A549 (cell line): Measurements from ENCODE around the gene HNRNPA0. TPM values are rescaled to one million over a fixed set of nuclear protein-coding genes. Genes with fewer than 3 reads are reported as not detected.

Source experiments
- ATAC-seq, 2 experiments: fragments of 200-7000 bp in 1 of 2; fragments of >200 bp in 1 of 2; cut with Nextera tagmentation in 1 of 2; cut with Tn5 transposase in 1 of 2; 3 replicates each; pipeline versions ENCODE4 v1.8.0 to v1.9.1; 2018 to 2020; ENCODE audit warnings: mild to moderate bottlenecking in 1 of 2, moderate library complexity in 1 of 2
- CTCF ChIA-PET: fragments of 300-600 bp; sonication (Branson Sonifier 250); formaldehyde crosslinking; extraction: SDS; loops from one replicate; lab custom pipeline; 2021; ENCODE audit warnings: antibody characterized with exemption, inconsistent platforms; lab: Yijun Ruan, JAX
- POLR2A ChIA-PET: fragments of 350-600 bp; formaldehyde crosslinking; extraction: SDS; loops from one replicate; lab custom pipeline; 2021; ENCODE audit warnings: antibody characterized with exemption, inconsistent platforms; lab: Yijun Ruan, JAX
- DNase-seq, 2 experiments: peaks; one replicate each; pipeline versions ENCODE4 v3.0.0 to v3.0.0-alpha.2; 2011 to 2016; ENCODE audit warnings: low read depth in 1 of 2, low spot score in 1 of 2
- FAIRE-seq: peaks from 2 replicates; lab custom pipeline; 2011; peaks lifted over from hg19 to GRCh38; lab: Jason Lieb, UNC
- H3K27ac ChIP-seq, 2 experiments: fragments of >200 bp; sonication (Bioruptor Twin); formaldehyde crosslinking; 3 replicates each; pipeline ENCODE4 v1.5.1; 2016 to 2017
- H3K4me1 ChIP-seq: fragments of >200 bp; sonication (Bioruptor Twin); formaldehyde crosslinking; 3 replicates; pipeline ENCODE4 v1.6.1; 2016
- H3K4me2 ChIP-seq: fragments of >200 bp; sonication (Bioruptor Twin); formaldehyde crosslinking; 3 replicates; pipeline ENCODE4 v1.6.1; 2016
- H3K4me3 ChIP-seq: fragments of >200 bp; sonication (Bioruptor Twin); formaldehyde crosslinking; 3 replicates; pipeline ENCODE4 v1.5.1; 2016
- H3K9me3 ChIP-seq: fragments of >200 bp; sonication (Bioruptor Twin); formaldehyde crosslinking; 3 replicates; pipeline ENCODE4 v1.6.1; 2016
- CBX2 ChIP-seq: fragments of 200-600 bp; sonication (generic); IDR thresholded peaks from 2 replicates; pipeline ENCODE4 v1.6.1; 2016; ENCODE audit warnings: low read depth, mild to moderate bottlenecking, borderline replicate concordance
- CBX8 ChIP-seq: fragments of 200-600 bp; sonication (generic); IDR thresholded peaks from 2 replicates; pipeline ENCODE4 v1.6.1; 2016
- ELK1 ChIP-seq: fragments of 150-350 bp; IDR thresholded peaks from 2 replicates; pipeline ENCODE4 v1.6.1; 2014; ENCODE audit warnings: low read depth, mild to moderate bottlenecking, low read length
- EP300 ChIP-seq, 2 experiments: fragments of >200 bp; sonication (Bioruptor Twin); formaldehyde crosslinking; IDR thresholded peaks; 2 replicates in 1 of 2; 3 replicates in 1 of 2; pipeline ENCODE4 v1.6.1; 2016 to 2017
- FOSL2 ChIP-seq, 2 experiments: fragments of 450-650 bp in 1 of 2; fragments of >200 bp in 1 of 2; sonication (Bioruptor Twin) in 1 of 2; formaldehyde crosslinking; IDR thresholded peaks; 2 replicates each; pipeline versions ENCODE4 v1.5.0 to v1.6.1; 2016 to 2020; ENCODE audit warnings: mild to moderate bottlenecking in 1 of 2, moderate library complexity in 1 of 2
- FOXS1 ChIP-seq: fragments of 250-450 bp; sonication (Bioruptor Pico); IDR thresholded peaks from 2 replicates; pipeline ENCODE4 v1.5.0; 2020; ENCODE audit warnings: mild to moderate bottlenecking, moderate library complexity
- HMGXB4 ChIP-seq: fragments of 250-450 bp; sonication (Bioruptor Pico); IDR thresholded peaks from 2 replicates; pipeline ENCODE4 v1.5.0; 2021; ENCODE audit warnings: mild to moderate bottlenecking, moderate library complexity, borderline replicate concordance
- HOXA7 ChIP-seq: fragments of 250-450 bp; sonication (Bioruptor Pico); IDR thresholded peaks from 2 replicates; pipeline ENCODE4 v1.5.0; 2020; ENCODE audit warnings: mild to moderate bottlenecking, moderate library complexity
- HOXB13 ChIP-seq: fragments of 250-450 bp; sonication (Bioruptor Pico); IDR thresholded peaks from 2 replicates; pipeline ENCODE4 v1.5.0; 2020; ENCODE audit warnings: low read depth, mild to moderate bottlenecking, moderate library complexity
- PBX3 ChIP-seq: IDR thresholded peaks from 2 replicates; pipeline ENCODE4 v1.6.1; 2012
- RCOR1 ChIP-seq: fragments of 150-350 bp; IDR thresholded peaks from 2 replicates; pipeline ENCODE4 v1.6.1; 2014; ENCODE audit warnings: antibody characterized with exemption, low read length, low read depth
- RNF2 ChIP-seq: fragments of 200-600 bp; sonication (generic); IDR thresholded peaks from 2 replicates; pipeline ENCODE4 v1.6.1; 2016; ENCODE audit warnings: low read depth, mild to moderate bottlenecking, antibody characterized with exemption, moderate library complexity, borderline replicate concordance
- ZNF302 ChIP-seq: fragments of 250-450 bp; sonication (Bioruptor Pico); IDR thresholded peaks from 2 replicates; pipeline ENCODE4 v1.9.0; 2021; ENCODE audit warnings: inconsistent platforms, mild to moderate bottlenecking, moderate library complexity
- WGBS: methylation state at CpG from one replicate; pipeline ENCODE4 v1.1.6; 2017; ENCODE audit errors: missing lambda C conversion rate; 5-methylcytosine and 5-hydroxymethylcytosine counted together
- polyA plus RNA-seq, 4 experiments: library from polyadenylated mRNA; depleted of rRNA in 3 of 4; stranded (reverse); fragments of >200 nt; fragmentation: RNase III in 1 of 4; extraction: RNeasy Plus Mini Kit Qiagen cat#74134 plus additional on column Dnase treatment in 1 of 4; gene quantifications; 2 replicates in 3 of 4; 3 replicates in 1 of 4; pipeline ENCODE4 v1.2.3, GENCODE V29; 2011 to 2017
- TF ChIP-seq, protein P1 (sequence below): IDR thresholded peaks from 2 replicates; pipeline ENCODE4 v1.6.1; 2012
- TF ChIP-seq, protein P2 (sequence below): fragments of >200 bp; sonication (Bioruptor Twin); formaldehyde crosslinking; IDR thresholded peaks from 2 replicates; pipeline ENCODE4 v1.6.1; 2016

HNRNPA0 gene
- polyA plus RNA-seq, 2 of the 4 experiments (the other 2 are of a cell fraction): 17.0 to 49.4 TPM

DNA sequence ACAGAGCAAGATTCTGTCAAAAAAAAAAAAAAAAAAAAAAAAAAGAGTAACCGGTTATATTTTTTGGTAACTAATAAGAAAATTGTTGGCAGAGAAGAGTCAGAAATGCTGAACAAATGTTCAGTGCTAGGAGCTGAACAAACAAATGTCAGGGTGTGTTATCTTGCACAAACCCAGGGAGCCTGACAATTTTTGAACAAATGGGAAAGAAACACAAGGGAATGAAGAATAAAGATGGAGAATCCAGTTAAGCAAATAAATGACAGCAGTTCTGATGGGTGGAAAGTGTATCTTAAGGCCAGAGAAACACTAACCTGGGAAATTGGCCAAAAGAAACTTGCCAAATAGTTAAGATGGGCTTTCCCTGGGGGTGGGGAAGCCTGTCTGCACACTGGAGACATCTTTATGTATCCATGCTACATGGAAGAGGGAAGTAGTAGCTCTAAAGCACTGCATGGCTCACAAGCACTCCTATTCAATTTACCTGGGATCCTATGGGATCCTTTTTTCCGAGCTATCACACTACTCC, 42.0 kb downstream of the HNRNPA0 start:
- Histone ChIP-seq H3K4me3 (no peak overlapping the region), H3K27ac (no peak overlapping the region)
- TF ChIP-seq HOXB13: no peak
- TF ChIP-seq, all 56 proteins: peak for 0
- ATAC-seq (no peak), DNase-seq (no peak), FAIRE-seq (no peak)
- H3K4me2 ChIP-seq: no peak overlapping the region
- H3K4me1 ChIP-seq: no peaks in the 10 kb centered on the region
- POLR2A ChIA-PET: interaction anchor here (0.7 kb wide), 1 partner anchor 28 kb away, joined by 4 read pairs; no protein-coding TSS in a partner anchor
- H3K9me3 ChIP-seq: peaks cover 5% of the 10 kb centered on the region; the same call in 1 of the 3 replicates
- CTCF ChIA-PET: interaction anchor here (0.6 to 2.2 kb wide), 4 partner anchors 21 to 83 kb away, joined by 3 to 7 read pairs (median 5); no protein-coding TSS in a partner anchor
- 31% methylated on average over 2 of the region's 2 CpGs for WGBS

DNA sequence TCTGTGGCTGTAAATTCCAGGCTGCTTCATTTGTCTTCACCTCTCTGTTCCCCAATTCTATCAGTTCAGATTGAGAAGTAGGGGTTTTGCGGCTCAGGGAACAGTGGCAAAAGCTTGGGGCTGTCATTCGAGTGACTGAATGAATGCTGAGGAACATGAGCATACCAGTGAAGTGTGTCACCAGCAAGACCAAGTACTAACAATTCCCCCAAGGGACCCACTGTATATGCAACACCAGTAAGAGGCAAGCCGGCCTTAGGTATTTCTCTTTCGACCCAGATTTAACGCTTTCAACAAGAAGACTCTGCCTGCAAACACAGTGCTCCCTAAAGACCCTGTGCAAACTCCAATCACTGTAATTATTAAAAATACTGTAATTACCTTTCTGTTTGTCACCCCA, 44.1 kb downstream of the HNRNPA0 start:
- H3K27ac ChIP-seq: no peak overlapping the region
- no peak for FAIRE-seq
- ChIA-PET POLR2A (no interaction called here), CTCF (interaction anchor here (1.0 to 1.3 kb wide), 2 partner anchors 10 to 43 kb away, joined by 3 read pairs; no protein-coding TSS in a partner anchor)
- peaks cover 5% of the 10 kb centered on the region; the same call in 1 of the 3 replicates for H3K9me3 ChIP-seq
- H3K4me3 ChIP-seq: no peak overlapping the region
- 68% methylated on average over 5 of the region's 5 CpGs for WGBS
- no peak for DNase-seq
- H3K4me2 ChIP-seq: no peak overlapping the region
- TF ChIP-seq CBX2 (no peak), ZNF302 (no peak), PBX3 (no peak), CBX8 (no peak), HOXB13 (no peak), EP300 (IDR thresholded peaks at IDR 0.05) (no peak), ELK1 (no peak), FOXS1 (CRISPR knock-in tag) (no peak), RNF2 (no peak), FOSL2 (IDR thresholded peaks at IDR 0.05) (no peak), FOSL2 (CRISPR knock-in tag; IDR thresholded peaks at IDR 0.05) (no peak)
- TF ChIP-seq, protein P1, sequence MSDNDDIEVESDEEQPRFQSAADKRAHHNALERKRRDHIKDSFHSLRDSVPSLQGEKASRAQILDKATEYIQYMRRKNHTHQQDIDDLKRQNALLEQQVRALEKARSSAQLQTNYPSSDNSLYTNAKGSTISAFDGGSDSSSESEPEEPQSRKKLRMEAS: no peak
- TF ChIP-seq, protein P2, sequence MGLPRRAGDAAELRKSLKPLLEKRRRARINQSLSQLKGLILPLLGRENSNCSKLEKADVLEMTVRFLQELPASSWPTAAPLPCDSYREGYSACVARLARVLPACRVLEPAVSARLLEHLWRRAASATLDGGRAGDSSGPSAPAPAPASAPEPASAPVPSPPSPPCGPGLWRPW: no peak
- no peaks in the 10 kb centered on the region for H3K4me1 ChIP-seq
- ATAC-seq: no peak

- no peak for FAIRE-seq
- H3K9me3 ChIP-seq: peaks cover 5% of the 10 kb centered on the region; the same call in 1 of the 3 replicates
- DNase-seq: no peak
- H3K4me2 ChIP-seq: no peak overlapping the region
- CTCF ChIA-PET: interaction anchor here (1.3 kb wide), 1 partner anchor 42 kb away, joined by 3 read pairs; no protein-coding TSS in a partner anchor
- 64% methylated on average over 3 of the region's 3 CpGs for WGBS
- no peak overlapping the region for H3K4me3 ChIP-seq
- H3K4me1 ChIP-seq: no peaks in the 10 kb centered on the region
- TF ChIP-seq HMGXB4 (no peak), ZNF302 (no peak), HOXA7 (CRISPR knock-in tag) (no peak), RCOR1 (no peak)
- TF ChIP-seq, all 56 proteins: peak for 0
- no peak for ATAC-seq
- no peak overlapping the region for H3K27ac ChIP-seq
- POLR2A ChIA-PET: no interaction called here
Measured at GRCh38 chr5:137708796-137709559, 45.2 kb downstream of the HNRNPA0 start.
